HFF-Myc (cell line): ENCODE measurements around the gene TMEM132D.

Experiments
- DNase-seq: peaks from one replicate; pipeline ENCODE4 v3.0.0-alpha.2; 2011; ENCODE audit warnings: low read depth; ENCODE audit errors: extremely low read depth
- H3K4me3 ChIP-seq: replicated peaks from 2 replicates; pipeline ENCODE4 v1.5.1; 2011; ENCODE audit warnings: low read depth, mild to moderate bottlenecking, control low read depth, low read length
- TF ChIP-seq, protein P1 (sequence below): IDR thresholded peaks from 2 replicates; pipeline ENCODE4 v1.5.1; 2012; ENCODE audit warnings: mild to moderate bottlenecking, low read depth, low read length, control low read depth; ENCODE audit errors: missing control alignments

TMEM132D gene

DNA sequence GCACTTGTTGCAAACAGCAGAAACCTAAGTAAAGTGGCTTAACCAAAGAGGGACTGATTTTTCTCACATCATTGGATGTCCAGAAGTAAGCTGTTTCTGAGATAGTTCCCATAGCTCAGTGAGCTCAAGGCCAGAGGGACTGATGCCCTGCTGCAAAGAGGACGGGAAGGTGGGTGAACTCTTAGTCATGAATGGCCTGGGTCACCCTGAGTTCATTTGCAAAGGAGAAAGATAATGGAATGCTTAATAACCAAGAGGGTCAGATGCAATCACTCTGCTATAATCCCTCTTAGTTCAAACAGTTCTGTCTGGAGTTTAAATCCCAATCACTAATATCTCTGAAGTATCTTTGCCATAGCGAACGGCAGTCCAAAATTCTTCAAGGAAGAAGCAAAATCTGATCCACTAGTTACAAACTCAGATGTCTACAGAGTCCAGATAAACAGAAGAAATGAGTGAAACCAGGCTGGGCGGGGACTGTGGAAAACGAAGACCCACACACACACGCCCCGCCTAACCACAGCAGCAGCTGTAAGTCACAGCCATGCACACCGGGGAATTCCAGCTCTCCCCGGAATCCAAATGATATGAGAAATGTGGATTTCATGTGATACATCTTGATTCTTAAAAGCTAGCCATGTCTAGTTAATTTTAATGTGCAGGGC is 289.5 kb downstream of the TMEM132D start:
- DNase-seq: no peak
- TF ChIP-seq, protein P1, sequence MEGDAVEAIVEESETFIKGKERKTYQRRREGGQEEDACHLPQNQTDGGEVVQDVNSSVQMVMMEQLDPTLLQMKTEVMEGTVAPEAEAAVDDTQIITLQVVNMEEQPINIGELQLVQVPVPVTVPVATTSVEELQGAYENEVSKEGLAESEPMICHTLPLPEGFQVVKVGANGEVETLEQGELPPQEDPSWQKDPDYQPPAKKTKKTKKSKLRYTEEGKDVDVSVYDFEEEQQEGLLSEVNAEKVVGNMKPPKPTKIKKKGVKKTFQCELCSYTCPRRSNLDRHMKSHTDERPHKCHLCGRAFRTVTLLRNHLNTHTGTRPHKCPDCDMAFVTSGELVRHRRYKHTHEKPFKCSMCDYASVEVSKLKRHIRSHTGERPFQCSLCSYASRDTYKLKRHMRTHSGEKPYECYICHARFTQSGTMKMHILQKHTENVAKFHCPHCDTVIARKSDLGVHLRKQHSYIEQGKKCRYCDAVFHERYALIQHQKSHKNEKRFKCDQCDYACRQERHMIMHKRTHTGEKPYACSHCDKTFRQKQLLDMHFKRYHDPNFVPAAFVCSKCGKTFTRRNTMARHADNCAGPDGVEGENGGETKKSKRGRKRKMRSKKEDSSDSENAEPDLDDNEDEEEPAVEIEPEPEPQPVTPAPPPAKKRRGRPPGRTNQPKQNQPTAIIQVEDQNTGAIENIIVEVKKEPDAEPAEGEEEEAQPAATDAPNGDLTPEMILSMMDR: no peak
- H3K4me3 ChIP-seq: no peak overlapping the region

DNA sequence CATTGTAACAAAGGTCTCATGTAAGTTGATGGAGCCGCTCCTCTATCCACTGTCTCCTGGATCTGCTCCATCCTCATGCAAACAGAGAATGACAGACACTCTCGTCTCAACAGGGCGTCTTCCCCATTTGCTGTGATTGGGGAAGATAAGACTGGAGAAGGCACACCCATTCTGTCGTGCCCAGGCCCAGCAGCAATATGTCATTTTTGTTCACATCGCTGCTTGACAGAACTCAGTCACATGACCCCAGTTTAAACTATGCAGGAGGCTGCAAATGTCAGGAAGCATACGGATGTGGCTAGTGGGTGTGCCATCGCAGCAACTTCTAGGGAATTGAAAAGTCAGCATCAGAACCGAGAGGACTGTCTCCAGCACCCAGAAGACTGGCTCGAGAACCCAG is 290.5 kb downstream of the TMEM132D start:
- H3K4me3 ChIP-seq: no peak overlapping the region
- TF ChIP-seq, protein P1: no peak
- no peak for DNase-seq

DNA sequence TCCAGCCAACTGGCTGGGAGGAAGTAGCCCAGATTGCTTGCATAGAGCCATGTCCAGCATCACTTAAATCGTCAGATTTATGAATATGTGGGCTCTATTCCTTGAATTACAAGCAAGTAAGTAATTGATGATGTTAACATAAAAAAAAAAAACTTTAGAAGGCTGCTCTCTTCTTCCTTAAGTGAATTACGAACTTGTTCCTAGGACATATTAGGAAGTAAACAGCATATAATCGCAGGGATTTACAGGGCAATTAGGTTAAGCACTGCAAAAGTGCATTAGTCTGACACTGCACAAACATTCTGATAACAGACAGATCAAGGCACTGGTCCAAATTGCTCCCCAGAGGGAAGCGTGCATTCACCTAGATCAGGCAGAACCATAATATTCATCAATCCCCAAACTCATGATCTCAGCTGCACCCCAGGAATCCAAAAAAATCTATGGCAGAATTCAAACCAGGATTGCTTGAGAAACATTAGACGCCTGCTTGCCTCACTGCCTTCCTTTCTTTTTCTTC is 293.2 kb downstream of the TMEM132D start:
- H3K4me3 ChIP-seq: no peak overlapping the region
- TF ChIP-seq, protein P1: no peak
- no peak for DNase-seq

DNA sequence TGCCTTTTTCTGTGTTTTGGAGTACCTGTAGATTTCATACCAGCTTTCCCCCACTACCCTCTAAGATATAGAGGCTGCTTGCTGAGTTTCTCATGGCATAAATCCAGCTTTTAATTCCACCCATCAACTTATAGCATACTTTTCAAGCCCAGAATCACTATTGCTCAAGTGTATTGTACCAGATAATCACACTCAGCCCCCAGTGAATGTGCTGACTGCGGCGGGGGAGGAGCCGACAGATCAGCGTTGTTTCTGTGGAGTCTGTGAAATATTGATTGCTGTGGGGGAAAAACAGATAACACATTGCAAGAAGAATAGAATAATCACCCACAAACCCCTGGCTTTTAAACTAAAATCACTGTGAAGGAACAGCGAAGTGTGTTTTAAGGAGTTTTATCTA is 296.1 kb downstream of the TMEM132D start:
- no peak for DNase-seq
- TF ChIP-seq, protein P1: no peak
- no peak overlapping the region for H3K4me3 ChIP-seq

DNA sequence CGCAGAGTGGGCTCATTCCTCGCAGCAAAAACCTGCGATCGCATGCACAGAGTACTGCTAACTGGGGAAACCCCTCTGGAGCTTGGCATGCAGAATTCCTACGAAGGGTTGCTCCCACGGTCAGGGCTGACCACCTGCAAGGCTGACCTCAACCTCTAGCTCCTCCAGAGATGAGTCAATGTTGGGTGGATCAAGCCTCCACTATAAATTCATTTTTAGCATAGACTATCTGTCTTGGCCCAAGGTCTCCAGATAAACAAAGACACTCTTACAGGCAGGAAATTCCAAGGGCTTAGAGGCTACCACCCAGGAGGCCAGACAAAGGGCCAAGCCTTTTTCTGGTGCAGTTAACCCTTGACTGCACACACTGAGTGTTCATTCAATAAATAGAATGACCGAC is 296.5 kb downstream of the TMEM132D start:
- TF ChIP-seq, protein P1: no peak
- H3K4me3 ChIP-seq: no peak overlapping the region

DNA sequence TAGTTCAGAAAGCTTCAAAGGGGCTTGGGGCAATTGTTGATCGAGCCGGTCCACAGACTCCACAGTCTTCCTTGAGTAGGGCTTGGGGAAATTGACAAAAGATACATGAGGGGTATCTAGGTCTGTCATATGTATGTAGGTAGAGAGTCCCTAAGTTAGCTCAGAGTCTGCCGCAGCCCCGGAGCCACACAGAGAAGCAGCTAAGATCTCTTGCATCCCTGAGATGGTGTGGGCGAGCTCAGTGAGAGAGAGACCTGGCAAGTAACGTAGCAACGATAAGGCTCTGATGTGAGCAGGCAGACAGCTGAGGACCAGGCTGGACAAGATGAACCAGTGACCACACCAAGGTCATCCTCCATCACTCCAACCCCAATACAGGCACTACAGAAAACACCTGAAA is 297.6 kb downstream of the TMEM132D start:
- no peak for DNase-seq
- H3K4me3 ChIP-seq: no peak overlapping the region
- TF ChIP-seq, protein P1: no peak

More for the DNA sequence above, 296.5 kb downstream of the TMEM132D start:
- no peak for DNase-seq

DNA sequence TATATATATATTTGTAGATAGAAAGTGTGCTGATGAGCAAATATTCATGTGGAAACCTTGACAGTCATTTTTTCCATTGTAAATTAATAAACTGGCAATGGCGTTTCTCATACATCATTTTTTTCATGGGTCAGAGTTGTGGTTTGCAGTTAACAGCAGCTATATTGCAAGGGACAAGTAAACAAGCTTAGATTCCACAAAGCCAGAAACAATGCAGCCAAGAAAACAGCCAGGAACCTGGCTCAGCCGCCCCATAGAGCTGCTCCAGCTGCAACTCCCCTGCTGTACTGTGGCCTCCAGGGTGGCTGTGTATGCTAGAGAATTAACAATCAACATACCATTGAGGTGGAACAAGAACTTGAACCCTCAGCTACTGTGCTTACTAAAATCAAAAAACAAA is 298.2 kb downstream of the TMEM132D start:
- H3K4me3 ChIP-seq: no peak overlapping the region
- DNase-seq: no peak
- TF ChIP-seq, protein P1: no peak
